Natural killer cell treated with Interleukin-12 subunit alpha and Interleukin-12 subunit beta and Interleukin-15 and Interleukin-18, amount 100 ng/mL, for 72 hours (primary cell): ENCODE measurements around the gene CLIP1. TPM values are rescaled to one million over a fixed set of nuclear protein-coding genes. Genes with fewer than 3 reads are reported as not detected.
"Not testable (repeated sequence)": the region's sequence is repeated elsewhere in the genome, so short reads cannot be mapped to it uniquely, and the experiment has no call there.

Experiments
- ATAC-seq, 2 donors: fragments of 150-1000 bp; cut with Tn5 transposase in 1 of 2; sonication (Bioruptor Pico), chemical (Tn5 transposase) in 1 of 2; 2 replicates each; pipeline ENCODE4 v1.10.0; 2021
- DNase-seq: peaks from one replicate; pipeline ENCODE4 v3.0.0; 2022; ENCODE audit warnings: low spot score
- H3K27ac Mint-ChIP-seq, 2 donors: 1 replicate in 1 of 2; 2 replicates in 1 of 2; pipeline ENCODE4 v1.8.0; 2022; ENCODE audit warnings: mixed read lengths in 2 of 2, mild to moderate bottlenecking in 1 of 2, moderate library complexity in 1 of 2
- H3K27me3 Mint-ChIP-seq, 2 donors: 1 replicate in 1 of 2; 2 replicates in 1 of 2; pipeline ENCODE4 v1.8.0; 2022; ENCODE audit warnings: mixed read lengths in 2 of 2
- H3K36me3 Mint-ChIP-seq: one replicate; pipeline ENCODE4 v1.8.0; 2022; ENCODE audit warnings: mixed read lengths
- H3K4me1 Mint-ChIP-seq, 2 donors: 1 replicate in 1 of 2; 2 replicates in 1 of 2; pipeline ENCODE4 v1.8.0; 2022; ENCODE audit warnings: low read depth in 2 of 2, mixed read lengths in 2 of 2, mild to moderate bottlenecking in 1 of 2
- H3K4me3 Mint-ChIP-seq: one replicate; pipeline ENCODE4 v1.8.0; 2022; ENCODE audit warnings: mixed read lengths
- H3K9me3 Mint-ChIP-seq: 2 replicates; pipeline ENCODE4 v1.8.0; 2022; ENCODE audit warnings: mixed read lengths
- total RNA-seq, 2 donors: library from RNA; stranded (reverse); gene quantifications; one replicate each; pipeline ENCODE4 v1.2.3, GENCODE V29; 2022

CLIP1 gene
- total RNA-seq, 2 donors from 2014 or later = 75.4 to 108 TPM

DNA sequence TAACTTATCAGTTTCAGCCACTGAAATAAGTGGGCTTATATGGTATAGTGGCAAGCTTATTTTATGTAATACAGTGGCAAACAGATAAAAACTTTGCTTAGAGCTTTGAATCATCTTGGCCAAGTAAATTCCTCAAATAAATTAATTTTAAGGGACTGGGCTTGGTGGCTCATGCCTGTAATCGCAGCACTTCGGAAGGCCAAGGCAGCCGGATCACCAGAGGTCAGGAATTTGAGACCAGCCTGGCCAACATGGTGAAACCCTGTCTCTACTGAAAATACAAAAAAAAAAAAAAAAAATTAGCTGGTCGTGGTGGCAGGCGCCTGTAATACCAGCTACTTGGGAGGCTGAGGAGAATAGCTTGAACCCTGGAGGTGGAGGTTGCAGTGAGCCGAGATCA is 24.5 kb downstream of the CLIP1 start:
- ATAC-seq, H3K27ac Mint-ChIP-seq, DNase-seq, H3K4me3 Mint-ChIP-seq, H3K9me3 Mint-ChIP-seq, H3K27me3 Mint-ChIP-seq, H3K36me3 Mint-ChIP-seq: not testable (repeated sequence)
- peaks cover 20 to 21% of the 10 kb centered on the region in 2 donors for H3K4me1 Mint-ChIP-seq

GRCh38 chr12:122395319-122395718 is 27.1 kb downstream of the CLIP1 start:
- ATAC-seq (no peak), DNase-seq (no peak)
- Mint-ChIP-seq H3K27me3 (no peaks in the 10 kb centered on the region), H3K9me3 (no peaks in the 10 kb centered on the region), H3K36me3 (no peaks in the 10 kb centered on the region), H3K4me1 (peaks cover 13 to 14% of the 10 kb centered on the region in 2 donors), H3K27ac (no peak overlapping the region), H3K4me3 (no peak overlapping the region)

DNA sequence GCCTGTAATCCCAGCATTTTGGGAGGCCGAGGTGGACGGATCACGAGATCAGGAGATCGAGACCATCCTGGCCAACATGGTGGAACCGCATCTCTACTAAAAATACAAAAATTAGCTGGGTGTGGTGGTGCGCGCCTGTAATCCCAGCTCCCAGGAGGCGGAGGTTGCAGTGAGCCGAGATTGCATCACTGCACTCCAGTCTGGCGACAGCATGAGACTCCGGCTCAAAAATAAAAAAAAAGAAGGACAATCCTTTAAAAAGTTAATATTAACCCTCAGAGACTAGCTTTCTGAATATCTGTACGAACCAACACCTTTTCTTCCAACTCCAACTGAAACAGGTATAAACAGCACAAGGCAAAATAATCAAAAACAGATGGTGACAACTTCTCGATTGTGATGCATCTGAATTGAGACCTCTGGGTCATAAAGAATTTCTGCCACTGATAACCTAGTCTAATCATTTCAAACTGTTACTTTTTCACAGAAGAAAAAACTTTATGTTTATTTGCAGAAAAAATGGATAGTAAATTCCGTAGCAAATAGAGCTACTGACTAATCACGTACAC is 27.8 kb downstream of the CLIP1 start:
- Mint-ChIP-seq H3K36me3 (no peaks in the 10 kb centered on the region), H3K27ac (no peak overlapping the region), H3K9me3 (no peaks in the 10 kb centered on the region), H3K27me3 (no peaks in the 10 kb centered on the region), H3K4me1 (peaks cover 7 to 9% of the 10 kb centered on the region in 2 donors), H3K4me3 (no peak overlapping the region)
- ATAC-seq (no peak), DNase-seq (no peak)

- no peaks in the 10 kb centered on the region for H3K27me3 Mint-ChIP-seq
These were observed 28.7 kb downstream of the CLIP1 start for GRCh38 chr12:122393817-122394216.

DNA sequence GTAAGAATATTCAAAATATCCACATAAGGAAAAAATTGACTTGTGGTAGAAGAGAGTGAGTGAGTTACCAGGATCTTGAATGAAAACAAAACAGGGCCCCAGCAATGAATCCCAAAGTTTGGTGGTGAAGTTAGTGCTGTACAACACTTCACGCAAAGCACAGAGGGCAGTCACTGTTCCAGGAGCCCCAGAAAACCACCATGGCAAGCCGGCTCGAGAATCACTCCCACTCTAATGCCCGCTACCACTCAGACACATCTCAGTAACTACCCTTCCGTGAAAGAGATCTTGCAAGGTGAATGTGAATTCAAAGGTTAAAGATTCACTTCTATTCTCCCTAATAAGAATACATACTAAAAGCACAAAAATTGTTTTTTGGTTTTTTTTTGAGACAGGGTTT is 30.1 kb downstream of the CLIP1 start:
- no peaks in the 10 kb centered on the region for H3K36me3 Mint-ChIP-seq
- no peak overlapping the region for H3K27ac Mint-ChIP-seq
- no peaks in the 10 kb centered on the region for H3K27me3 Mint-ChIP-seq
- peaks cover 0 to 2% of the 10 kb centered on the region in 2 donors for H3K4me1 Mint-ChIP-seq
- H3K4me3 Mint-ChIP-seq = no peak overlapping the region
- ATAC-seq = no peak
- DNase-seq = no peak
- H3K9me3 Mint-ChIP-seq = no peaks in the 10 kb centered on the region

More at GRCh38 chr12:122393817-122394216, 28.7 kb downstream of the CLIP1 start:
- peaks cover 0 to 2% of the 10 kb centered on the region in 2 donors for H3K4me1 Mint-ChIP-seq
- ATAC-seq = no peak
- H3K9me3 Mint-ChIP-seq = no peaks in the 10 kb centered on the region
- H3K36me3 Mint-ChIP-seq = no peaks in the 10 kb centered on the region
- H3K27ac Mint-ChIP-seq = no peak overlapping the region
- DNase-seq = no peak
- no peak overlapping the region for H3K4me3 Mint-ChIP-seq

DNA sequence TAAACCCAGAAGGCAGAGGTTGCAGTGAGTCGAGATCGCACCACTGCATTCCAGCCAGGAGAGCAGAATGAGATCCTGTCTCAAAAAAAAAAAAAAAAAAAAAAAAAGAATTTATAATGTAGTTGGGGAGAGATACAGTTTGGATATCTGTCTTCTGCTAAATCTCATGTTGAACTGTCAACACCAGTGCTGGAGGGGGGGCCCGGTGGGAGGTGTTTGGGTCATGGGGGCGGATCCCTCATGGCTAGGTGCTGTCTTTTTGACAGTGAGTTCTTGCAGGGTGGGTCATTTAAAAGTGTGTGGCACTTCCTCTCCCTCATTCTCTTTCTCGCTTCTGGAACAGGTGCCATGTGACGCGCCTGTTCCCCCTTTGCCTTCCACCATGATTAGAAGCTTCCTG is 32.8 kb downstream of the CLIP1 start:
- Mint-ChIP-seq H3K27me3 (no peaks in the 10 kb centered on the region), H3K9me3 (no peaks in the 10 kb centered on the region), H3K4me1 (peaks cover 8 to 9% of the 10 kb centered on the region in 2 donors), H3K4me3 (no peak overlapping the region), H3K27ac (no peak overlapping the region), H3K36me3 (no peaks in the 10 kb centered on the region)
- ATAC-seq (no peak), DNase-seq (no peak)

DNA sequence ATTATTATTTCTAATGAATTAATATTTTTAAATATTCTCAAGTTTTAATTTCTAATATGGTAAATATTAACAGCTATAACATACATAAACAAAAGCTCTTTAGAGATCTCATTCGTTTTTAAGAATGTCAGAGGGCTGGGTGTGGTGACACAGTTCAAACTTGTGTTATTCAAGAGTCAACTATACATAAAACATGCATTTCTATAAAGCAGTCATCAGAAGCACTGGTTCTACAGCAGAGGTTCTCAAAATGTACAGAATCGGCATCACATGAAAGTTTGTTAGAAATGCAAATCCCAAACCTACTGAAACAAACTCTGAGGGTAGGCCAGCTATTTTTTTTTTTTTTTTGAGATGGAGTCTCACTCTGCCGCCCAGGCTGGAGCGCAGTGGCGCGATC is 34.6 kb downstream of the CLIP1 start:
- ATAC-seq = no peak
- no peak overlapping the region for H3K27ac Mint-ChIP-seq
- no peak for DNase-seq

DNA sequence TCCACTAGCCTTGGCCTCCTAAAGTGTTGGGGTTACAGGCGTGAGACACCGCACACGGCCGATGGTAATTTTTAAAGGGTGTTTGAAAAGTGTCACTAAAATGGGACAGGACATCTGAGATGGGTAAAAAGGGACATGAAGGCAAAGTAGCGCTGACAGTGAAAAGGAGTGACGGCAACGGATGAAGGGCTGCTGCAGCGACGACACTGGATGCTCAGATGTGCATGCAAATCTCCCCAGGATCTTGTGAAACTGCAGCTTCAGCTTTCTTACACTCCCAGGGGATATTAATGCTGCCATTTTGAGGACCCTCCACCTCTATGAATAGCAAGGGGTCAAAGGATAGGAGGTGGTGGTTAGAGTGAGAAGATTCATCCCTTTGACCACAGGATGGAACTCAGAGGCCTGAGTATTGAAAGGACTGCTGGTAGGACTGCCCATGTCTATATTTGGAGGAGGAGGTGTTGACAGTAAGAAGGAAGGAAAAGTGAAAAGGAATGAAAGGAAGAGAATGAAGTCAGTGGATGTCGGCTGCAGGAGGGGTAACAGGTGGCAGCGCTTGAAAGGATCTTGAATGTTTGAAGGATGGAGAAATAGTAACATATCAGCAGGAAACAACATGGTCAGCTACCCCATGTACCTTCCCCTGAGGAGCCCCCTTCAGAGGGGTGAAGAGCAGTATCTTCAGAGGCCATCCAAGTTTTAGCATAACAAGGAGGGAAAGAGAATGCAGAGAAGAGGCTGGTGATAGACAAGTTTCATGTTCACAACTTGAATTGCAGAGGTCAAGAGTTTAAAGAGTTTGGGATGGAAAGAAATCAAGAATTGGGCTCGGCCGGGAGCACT is 37.1 kb downstream of the CLIP1 start:
- H3K27me3 Mint-ChIP-seq = no peaks in the 10 kb centered on the region
- peaks cover 9 to 11% of the 10 kb centered on the region in 2 donors for H3K4me1 Mint-ChIP-seq
- no peaks in the 10 kb centered on the region for H3K36me3 Mint-ChIP-seq
- peak overlapping the region in 1 of 2 donors; percentile 2 for H3K27ac Mint-ChIP-seq
- no peak for ATAC-seq
- no peak for DNase-seq
- H3K9me3 Mint-ChIP-seq = no peaks in the 10 kb centered on the region
- H3K4me3 Mint-ChIP-seq = no peak overlapping the region

More for the DNA sequence above, 34.6 kb downstream of the CLIP1 start:
- no peaks in the 10 kb centered on the region for H3K27me3 Mint-ChIP-seq
- no peaks in the 10 kb centered on the region for H3K9me3 Mint-ChIP-seq
- peaks cover 8 to 9% of the 10 kb centered on the region in 2 donors for H3K4me1 Mint-ChIP-seq
- no peak overlapping the region for H3K4me3 Mint-ChIP-seq
- H3K36me3 Mint-ChIP-seq = no peaks in the 10 kb centered on the region

DNA sequence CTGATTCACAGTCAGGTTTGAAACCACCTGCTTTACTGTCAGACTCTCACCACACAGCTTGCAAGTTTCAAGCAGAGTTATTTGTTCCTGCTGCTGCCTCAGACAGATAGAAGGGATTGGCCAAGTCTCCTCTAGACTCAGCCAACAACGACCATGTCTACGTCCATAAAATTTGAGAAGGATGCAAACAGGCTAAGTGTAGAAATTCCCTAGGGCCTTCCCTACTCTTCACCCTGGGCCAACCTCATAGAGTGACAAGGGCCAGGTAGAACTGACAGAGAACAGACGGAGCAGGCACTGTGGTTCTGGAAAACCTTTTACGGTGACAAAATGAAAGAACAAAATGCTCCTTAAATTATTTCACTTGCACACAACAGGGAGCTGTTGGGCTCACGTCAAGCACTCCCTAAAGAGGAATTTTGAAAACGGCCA is 39.5 kb downstream of the CLIP1 start:
- H3K9me3 Mint-ChIP-seq = no peaks in the 10 kb centered on the region

GRCh38 chr12:122381021-122381420 is 41.4 kb downstream of the CLIP1 start:
- no peaks in the 10 kb centered on the region for H3K36me3 Mint-ChIP-seq
- no peak overlapping the region for H3K4me3 Mint-ChIP-seq
- H3K9me3 Mint-ChIP-seq = no peaks in the 10 kb centered on the region
- DNase-seq (no peak), ATAC-seq (no peak)
- peak overlapping the region in 1 of 2 donors; percentile 84 for H3K27ac Mint-ChIP-seq
- peaks cover 9 to 11% of the 10 kb centered on the region in 2 donors for H3K4me1 Mint-ChIP-seq
- H3K27me3 Mint-ChIP-seq = no peaks in the 10 kb centered on the region

More for the DNA sequence above, 39.5 kb downstream of the CLIP1 start:
- peaks cover 9 to 11% of the 10 kb centered on the region in 2 donors for H3K4me1 Mint-ChIP-seq
- no peak overlapping the region for H3K27ac Mint-ChIP-seq
- ATAC-seq (no peak), DNase-seq (no peak)
- H3K4me3 Mint-ChIP-seq = no peak overlapping the region
- H3K27me3 Mint-ChIP-seq = no peaks in the 10 kb centered on the region
- no peaks in the 10 kb centered on the region for H3K36me3 Mint-ChIP-seq

DNA sequence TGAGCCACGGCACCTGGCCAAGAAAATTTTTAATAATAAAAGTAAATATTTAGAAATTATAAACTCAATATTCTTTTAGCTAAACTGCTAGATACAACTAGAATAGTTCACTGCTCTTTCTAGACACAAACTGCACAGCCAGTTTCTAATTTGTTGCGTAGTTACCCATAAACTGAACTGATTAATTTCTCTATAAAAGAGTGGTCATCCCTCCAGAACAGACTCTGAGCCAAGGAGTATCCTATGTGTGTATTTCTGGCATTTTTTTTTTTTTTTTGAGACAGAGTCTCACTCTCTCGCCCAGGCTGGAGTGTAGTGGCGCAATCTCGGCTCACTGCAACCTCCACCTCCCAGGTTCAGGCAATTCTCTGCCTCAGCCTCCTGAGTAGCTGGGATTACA is 45.7 kb downstream of the CLIP1 start:
- not testable (repeated sequence) for ATAC-seq

GRCh38 chr12:122374707-122375106 is 47.8 kb downstream of the CLIP1 start:
- ATAC-seq (no peak), DNase-seq (no peak)
- no peaks in the 10 kb centered on the region for H3K9me3 Mint-ChIP-seq
- no peak overlapping the region for H3K4me3 Mint-ChIP-seq
- H3K4me1 Mint-ChIP-seq = peaks cover 8 to 12% of the 10 kb centered on the region in 2 donors
- H3K27ac Mint-ChIP-seq = no peak overlapping the region
- H3K27me3 Mint-ChIP-seq = no peaks in the 10 kb centered on the region
- peaks cover 6% of the 10 kb centered on the region for H3K36me3 Mint-ChIP-seq

More for the DNA sequence above, 45.7 kb downstream of the CLIP1 start:
- not testable (repeated sequence) for H3K27me3 Mint-ChIP-seq, H3K27ac Mint-ChIP-seq, H3K4me3 Mint-ChIP-seq, H3K4me1 Mint-ChIP-seq, H3K9me3 Mint-ChIP-seq, H3K36me3 Mint-ChIP-seq, DNase-seq

- H3K27ac Mint-ChIP-seq = peak overlapping the region; percentile 18 to 24
These were observed 50.9 kb downstream of the CLIP1 start for GRCh38 chr12:122371475-122372045.

More at GRCh38 chr12:122371475-122372045, 50.9 kb downstream of the CLIP1 start:
- H3K36me3 Mint-ChIP-seq = peaks cover 6% of the 10 kb centered on the region
- no peaks in the 10 kb centered on the region for H3K27me3 Mint-ChIP-seq
- no peaks in the 10 kb centered on the region for H3K9me3 Mint-ChIP-seq
- no peak for ATAC-seq
- no peak for DNase-seq
- peaks cover 18 to 30% of the 10 kb centered on the region in 2 donors for H3K4me1 Mint-ChIP-seq
- no peak overlapping the region for H3K4me3 Mint-ChIP-seq
